H1 (cell line): ENCODE measurements around the gene RAPGEF1. TPM values are rescaled to one million over a fixed set of nuclear protein-coding genes. Genes with fewer than 3 reads are reported as not detected.

Experiments used
- BRCA1 ChIP-seq: IDR thresholded peaks from 2 replicates; pipeline ENCODE4 v1.6.1; 2012; ENCODE audit warnings: low read depth, low read length, improper control_type of control experiment
- CBX8 ChIP-seq: fragments of 300-800, 300-1000 bp; sonication (generic); IDR thresholded peaks from 2 replicates; pipeline ENCODE4 v1.7.1; 2016; ENCODE audit warnings: low read depth, low read length, borderline replicate concordance
- CHD7 ChIP-seq: fragments of 300-600 bp; sonication (generic); IDR thresholded peaks from 2 replicates; pipeline ENCODE4 v1.7.1; 2012; ENCODE audit warnings: low read length, moderate library complexity, mild to moderate bottlenecking, inconsistent platforms; ENCODE audit not compliant: insufficient replicate concordance
- CREB1 ChIP-seq: IDR thresholded peaks from 2 replicates; pipeline ENCODE4 v1.6.1; 2012; ENCODE audit warnings: inconsistent platforms
- FOSL1 ChIP-seq: IDR thresholded peaks from 2 replicates; pipeline ENCODE4 v1.6.1; 2011; ENCODE audit warnings: mild to moderate bottlenecking, low read depth, low read length, moderate library complexity; ENCODE audit not compliant: insufficient read depth
- JUND ChIP-seq: IDR thresholded peaks from 2 replicates; pipeline ENCODE4 v1.6.1; 2011; ENCODE audit warnings: mild to moderate bottlenecking, improper control_type of control experiment, low read length
- NANOG ChIP-seq: IDR thresholded peaks from 2 replicates; pipeline ENCODE4 v1.6.1; 2011; ENCODE audit warnings: low read length, low read depth, mild to moderate bottlenecking, inconsistent platforms; ENCODE audit not compliant: insufficient read depth, poor library complexity, severe bottlenecking
- polyA plus RNA-seq, 7 experiments: library from polyadenylated mRNA; depleted of rRNA in 3 of 7; stranded (reverse) in 5 of 7; unstranded in 2 of 7; fragments of >200 nt in 5 of 7; fragments of 200-250 nt in 2 of 7; gene quantifications; 1 replicate in 5 of 7; 2 replicates in 1 of 7; 4 replicates in 1 of 7; pipeline versions ENCODE4 v1.2.1 to v1.2.3, GENCODE V29; 2011 to 2013; ENCODE audit warnings: missing spikeins in 2 of 7, mixed read lengths in 2 of 7
- total RNA-seq: library from RNA; stranded (reverse); fragmentation: NEBNext Ultra II Directional; extraction: Animal tissue kit (Norgen Biotek cat#: 25700); gene quantifications from 2 replicates; pipeline ENCODE4 v1.2.1, GENCODE V29; 2021

Gene RAPGEF1
- total and polyA plus RNA-seq, 2 of the 8 experiments (the other 6 are each of a cell fraction or from before 2014, with no cell fraction given) = 29.7 to 78.9 TPM

GRCh38 chr9:131528886-131529505 lies 210.9 kb downstream of the RAPGEF1 start (continued):
- no peak for TF ChIP-seq CHD7
- TF ChIP-seq FOSL1 = no peak
- no peak for TF ChIP-seq JUND
- TF ChIP-seq CREB1 = no peak
- TF ChIP-seq NANOG = no peak
- no peak for TF ChIP-seq CBX8
- no peak for TF ChIP-seq BRCA1
